NB4 (cell line): ENCODE results near the gene LSM7.

Experiments used
- CTCF ChIP-seq: IDR thresholded peaks from one replicate; pipeline ENCODE4 v1.5.1; 2012; ENCODE audit warnings: low read depth, low read length
- POLR2A ChIP-seq: IDR thresholded peaks from 2 replicates; pipeline ENCODE4 v1.6.1; 2011; ENCODE audit warnings: mild to moderate bottlenecking; ENCODE audit not compliant: insufficient read length; ENCODE audit errors: extremely low read depth

DNA sequence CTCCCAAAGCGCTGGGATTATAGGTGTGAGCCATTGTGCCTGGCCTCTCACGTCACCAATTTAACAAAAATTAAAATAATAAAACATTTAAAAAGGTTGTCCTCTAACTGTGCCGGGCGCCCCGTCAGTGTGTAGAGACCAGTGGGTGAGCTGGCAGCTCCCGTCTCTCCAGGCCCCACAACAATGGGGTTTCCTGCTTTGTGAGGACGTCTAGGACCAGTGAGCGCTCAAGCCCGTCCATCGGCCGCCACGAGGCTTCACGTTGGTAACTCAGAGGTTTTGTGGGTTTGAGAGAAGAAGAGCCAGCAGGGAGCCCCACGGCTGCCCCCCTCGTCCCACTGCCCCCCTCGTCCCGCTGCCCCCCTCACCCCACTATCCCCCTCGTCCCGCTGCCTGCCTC, 4.7 kb downstream of the LSM7 start:
- TF ChIP-seq CTCF = no peak
- TF ChIP-seq POLR2A = no peak
